ENCODE data around the gene DUOX1.

DUOX1 gene

DNA sequence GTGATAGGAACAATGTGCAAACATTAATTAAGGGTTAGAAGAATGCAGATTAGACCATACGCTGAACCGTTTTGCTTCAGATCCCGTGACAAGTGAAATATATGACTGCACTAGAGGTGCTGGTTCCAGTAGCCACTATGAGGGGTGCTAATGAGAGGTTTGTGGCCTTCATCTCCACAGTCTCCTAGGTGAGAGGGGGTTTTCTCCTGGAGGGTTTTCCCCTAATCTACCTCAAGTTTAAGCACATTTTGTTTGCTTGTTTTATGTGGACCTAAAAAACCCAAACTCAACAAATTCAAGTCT is 71.7 kb downstream of the DUOX1 start:
- no peaks in the 10 kb centered on the region for H3K27me3 ChIP-seq (ENCODE audit: insufficient read depth, poor library complexity, severe bottlenecking)
- DNase-seq (ENCODE audit: low read depth in 1 of 2, low spot score in 1 of 2), result no peak
- H3K27ac ChIP-seq (replicated peaks), result no peak overlapping the region
- TF ChIP-seq POLR2AphosphoS5 (IDR thresholded peaks at IDR 0.05; ENCODE audit: low read depth) (no peak), GABPA (IDR thresholded peaks at IDR 0.05; ENCODE audit: low read depth) (no peak), CTCF (IDR thresholded peaks at IDR 0.05; ENCODE audit: insufficient read depth, low read length) (no peak)
- H3K4me3 ChIP-seq (replicated peaks; ENCODE audit: insufficient read depth, low read length), result no peak overlapping the region; the same call in 1 of the 2 replicates

DNA sequence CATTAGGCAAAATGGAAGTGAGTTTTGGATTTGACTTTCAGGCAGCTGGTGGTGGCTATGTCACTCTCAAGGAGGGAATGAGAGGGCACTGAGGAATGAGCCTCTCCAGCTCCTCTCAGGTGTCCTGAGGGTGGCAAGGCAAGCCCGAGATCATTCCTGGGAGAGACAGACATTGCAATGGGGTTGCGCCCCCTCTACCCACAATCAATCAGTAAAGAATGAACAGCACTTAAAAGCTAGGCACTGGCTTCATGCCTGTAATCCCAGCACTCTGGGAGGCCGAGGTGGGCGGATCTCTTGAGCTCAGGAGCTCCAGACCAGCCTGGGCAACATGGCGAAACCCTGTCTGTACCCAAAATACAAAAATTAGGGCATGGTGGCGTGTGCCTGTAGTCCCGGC is 72.1 kb downstream of the DUOX1 start:
- H3K27me3 ChIP-seq (ENCODE audit: insufficient read depth, poor library complexity, severe bottlenecking), result no peaks in the 10 kb centered on the region
- TF ChIP-seq SPI1 (IDR thresholded peaks at IDR 0.05; ENCODE audit: borderline replicate concordance, low read depth), result no peak
- no peak overlapping the region for H3K4me3 ChIP-seq (replicated peaks; ENCODE audit: insufficient read depth, low read length)
- H3K27ac ChIP-seq (replicated peaks), result no peak overlapping the region
- DNase-seq (ENCODE audit: low read depth in 1 of 2, low spot score in 1 of 2), result no peak

GRCh38 chr15:45203182-45203581 is 73.4 kb downstream of the DUOX1 start:
- TF ChIP-seq POLR2AphosphoS5 (IDR thresholded peaks at IDR 0.05; ENCODE audit: low read depth) (no peak), SPI1 (IDR thresholded peaks at IDR 0.05; ENCODE audit: borderline replicate concordance, low read depth) (no peak), CTCF (IDR thresholded peaks at IDR 0.05; ENCODE audit: insufficient read depth, low read length) (no peak), GABPA (IDR thresholded peaks at IDR 0.05; ENCODE audit: low read depth) (no peak), REST (IDR thresholded peaks at IDR 0.05; ENCODE audit: insufficient replicate concordance, low read depth) (no peak)
- no peak overlapping the region for H3K27ac ChIP-seq (replicated peaks)
- no peak for DNase-seq (ENCODE audit: low read depth in 1 of 2, low spot score in 1 of 2)
- H3K27me3 ChIP-seq (ENCODE audit: insufficient read depth, poor library complexity, severe bottlenecking), result no peaks in the 10 kb centered on the region
- no peak overlapping the region for H3K4me3 ChIP-seq (replicated peaks; ENCODE audit: insufficient read depth, low read length)

GRCh38 chr15:45205192-45205591 is 75.4 kb downstream of the DUOX1 start:
- Histone ChIP-seq H3K27me3 (ENCODE audit: insufficient read depth, poor library complexity, severe bottlenecking) (no peaks in the 10 kb centered on the region), H3K27ac (replicated peaks) (no peak overlapping the region), H3K4me3 (replicated peaks; ENCODE audit: insufficient read depth, low read length) (no peak overlapping the region)
- DNase-seq (ENCODE audit: low read depth in 1 of 2, low spot score in 1 of 2), result peak in 1 of 2 experiments; percentile 73
- TF ChIP-seq CTCF (IDR thresholded peaks at IDR 0.05; ENCODE audit: insufficient read depth, low read length), result peak; percentile 98
- TF ChIP-seq SPI1 (IDR thresholded peaks at IDR 0.05; ENCODE audit: borderline replicate concordance, low read depth), result no peak

DNA sequence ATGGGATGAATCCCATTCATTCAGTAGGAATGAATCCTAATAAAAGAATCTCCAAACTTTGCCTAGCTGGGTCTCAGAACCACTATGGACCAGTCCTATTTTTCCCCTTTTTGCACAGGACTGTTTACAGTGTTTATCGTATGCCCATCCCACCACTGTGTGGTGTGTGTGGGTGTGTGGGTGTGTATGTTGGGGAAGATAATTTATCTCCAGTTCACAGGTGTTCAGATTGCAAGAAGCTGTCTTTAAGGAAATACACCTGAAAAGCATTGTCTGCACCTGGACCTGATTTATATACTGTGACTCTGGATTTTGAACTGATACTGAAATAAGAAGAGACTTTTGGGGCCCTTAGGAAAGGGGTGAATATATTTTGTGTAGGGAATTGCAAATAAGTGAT is 82.7 kb downstream of the DUOX1 start:
- no peak for DNase-seq (ENCODE audit: low read depth in 1 of 2, low spot score in 1 of 2)
- no peak for TF ChIP-seq CTCF (IDR thresholded peaks at IDR 0.05; ENCODE audit: insufficient read depth, low read length)
- TF ChIP-seq GABPA (IDR thresholded peaks at IDR 0.05; ENCODE audit: low read depth), result no peak
- TF ChIP-seq SPI1 (IDR thresholded peaks at IDR 0.05; ENCODE audit: borderline replicate concordance, low read depth), result no peak
- TF ChIP-seq POLR2AphosphoS5 (IDR thresholded peaks at IDR 0.05; ENCODE audit: low read depth), result no peak
- TF ChIP-seq REST (IDR thresholded peaks at IDR 0.05; ENCODE audit: insufficient replicate concordance, low read depth), result no peak
- Histone ChIP-seq H3K27ac (replicated peaks) (no peak overlapping the region), H3K4me3 (replicated peaks; ENCODE audit: insufficient read depth, low read length) (no peak overlapping the region), H3K27me3 (ENCODE audit: insufficient read depth, poor library complexity, severe bottlenecking) (no peaks in the 10 kb centered on the region)
